Left colon (tissue), 2 donors: Measurements from ENCODE around the gene AEBP2. TPM values are rescaled to one million over a fixed set of nuclear protein-coding genes. Genes with fewer than 3 reads are reported as not detected.
"Not testable (repeated sequence)": the region's sequence is repeated elsewhere in the genome, so short reads cannot be mapped to it uniquely, and the experiment has no call there.

ENCODE experiments used
- ATAC-seq: fragments of 200-7000 bp; cut with Tn5 transposase; one replicate; pipeline ENCODE4 v1.9.1; 2020; ENCODE audit warnings: mild to moderate bottlenecking, moderate library complexity
- DNase-seq, 2 donors: peaks; one replicate each; pipeline ENCODE4 v3.0.0-alpha.2; 2020
- intact Hi-C, 2 donors: fragments of 100-400 bp; cut with DNase I in 1 of 2; cut with micrococcal nuclease in 1 of 2; formaldehyde crosslinking; loops; one replicate each; pipeline versions ENCODE4 v1.11.2 to v1.14.0; 2022; cut with DNase I, micrococcal nuclease
- total RNA-seq, 2 donors: library from RNA; stranded (reverse); fragmentation: NEBNext Ultra II Directional; extraction: Animal tissue kit (Norgen Biotek cat#: 25700); gene quantifications; one replicate each; pipeline ENCODE4 v1.2.1, GENCODE V29; 2021
- donor health status: DM: no; HTN: no; CAD: no.
- donor health status: DM: yes; HTN: yes; CAD: no.

Gene AEBP2
- total RNA-seq, 2 donors from 2014 or later: 32.4 to 35.4 TPM

GRCh38 chr12:19444097-19444496, 4.8 kb downstream of the AEBP2 start:
- no peak for ATAC-seq
- intact Hi-C loops: no loop called here
- DNase-seq: no peak

- ATAC-seq: no peak
- intact Hi-C loops: no loop called here
- no peak for DNase-seq
Measured at GRCh38 chr12:19447386-19447785, 8.1 kb downstream of the AEBP2 start.

- ATAC-seq (no peak), DNase-seq (no peak)
- intact Hi-C loops: no loop called here
Measured at GRCh38 chr12:19449814-19450213, 10.5 kb downstream of the AEBP2 start.

GRCh38 chr12:19450362-19450761, 11.1 kb downstream of the AEBP2 start:
- DNase-seq: no peak
- intact Hi-C loops: no loop called here
- no peak for ATAC-seq

GRCh38 chr12:19451196-19451595, 11.9 kb downstream of the AEBP2 start:
- no peak for ATAC-seq
- DNase-seq: no peak
- intact Hi-C loops: no loop called here

GRCh38 chr12:19453961-19454360, 14.7 kb downstream of the AEBP2 start:
- DNase-seq (no peak), ATAC-seq (no peak)
- intact Hi-C loops: no loop called here

- DNase-seq: no peak
- ATAC-seq: no peak
- intact Hi-C loops: no loop called here
Measured at GRCh38 chr12:19454837-19455236, 15.5 kb downstream of the AEBP2 start.

- no peak for DNase-seq
- no peak for ATAC-seq
- intact Hi-C loops: no loop called here
Measured at GRCh38 chr12:19456176-19456575, 16.9 kb downstream of the AEBP2 start.

GRCh38 chr12:19457561-19457960, 18.3 kb downstream of the AEBP2 start:
- intact Hi-C loops: no loop called here
- ATAC-seq (no peak), DNase-seq (no peak)

GRCh38 chr12:19458733-19459132, 19.4 kb downstream of the AEBP2 start:
- DNase-seq (no peak), ATAC-seq (no peak)
- intact Hi-C loops: no loop called here

- intact Hi-C loops: no loop called here
- peak; percentile 33 for ATAC-seq
- no peak for DNase-seq
Measured at GRCh38 chr12:19461999-19462398, 22.7 kb downstream of the AEBP2 start.

- ATAC-seq: peak; percentile 35
- intact Hi-C loops: no loop called here
- DNase-seq: no peak
Measured at GRCh38 chr12:19462406-19462805, 23.1 kb downstream of the AEBP2 start.

- ATAC-seq (no peak), DNase-seq (no peak)
- intact Hi-C loops: no loop called here
Measured at GRCh38 chr12:19464192-19464580, 24.9 kb downstream of the AEBP2 start.

- ATAC-seq: no peak
- intact Hi-C loops: no loop called here
Measured at GRCh38 chr12:19465711-19466110, 26.4 kb downstream of the AEBP2 start.

GRCh38 chr12:19474147-19474546, 34.9 kb downstream of the AEBP2 start:
- DNase-seq (no peak), ATAC-seq (no peak)
- intact Hi-C loops: no loop called here

More at GRCh38 chr12:19465711-19466110, 26.4 kb downstream of the AEBP2 start:
- no peak for DNase-seq

- DNase-seq, ATAC-seq, intact Hi-C loops: not testable (repeated sequence)
Measured at GRCh38 chr12:19475884-19476505, 36.7 kb downstream of the AEBP2 start.

- ATAC-seq (no peak), DNase-seq (no peak)
- intact Hi-C loops: no loop called here
Measured at GRCh38 chr12:19477071-19477470, 37.8 kb downstream of the AEBP2 start.

- ATAC-seq (no peak), DNase-seq (no peak)
- intact Hi-C loops: no loop called here
Measured at GRCh38 chr12:19480459-19480858, 41.2 kb downstream of the AEBP2 start.

- intact Hi-C loops: no loop called here
Measured at GRCh38 chr12:19482036-19482435, 42.7 kb downstream of the AEBP2 start.

GRCh38 chr12:19482551-19483109, 43.3 kb downstream of the AEBP2 start:
- DNase-seq: peak in 1 of 2 donors; percentile 17
- intact Hi-C loops: no loop called here
- ATAC-seq: peak; percentile 43

More at GRCh38 chr12:19482036-19482435, 42.7 kb downstream of the AEBP2 start:
- DNase-seq (no peak), ATAC-seq (no peak)

GRCh38 chr12:19483727-19484126, 44.4 kb downstream of the AEBP2 start:
- intact Hi-C loops: no loop called here

More at GRCh38 chr12:19483727-19484126, 44.4 kb downstream of the AEBP2 start:
- no peak for DNase-seq
- no peak for ATAC-seq
